ENCODE results near the gene HPS3. TPM values are rescaled to one million over a fixed set of nuclear protein-coding genes. Genes with fewer than 3 reads are reported as not detected.
A peak's percentile ranks its signal among the peaks of the same experiment; 100 is the strongest.

The HPS3 gene
- polyA plus RNA-seq, 1 of the 3 experiments (the other 2 are of a cell fraction), result 9.4 TPM

- 85% methylated on average over 2 of the region's 2 CpGs for WGBS (ENCODE audit: low lambda C conversion rate)
- H3K79me2 ChIP-seq (ENCODE audit: insufficient read depth), result peaks cover 94% of the 10 kb centered on the region
- H4K20me1 ChIP-seq (ENCODE audit: insufficient read depth), result no peaks in the 10 kb centered on the region
- no peak overlapping the region for H2AFZ ChIP-seq (ENCODE audit: low read depth)
- no peak overlapping the region for H3K4me2 ChIP-seq
- ChIA-PET CTCF (interaction anchor here (0.7 to 2.0 kb wide), 2 partner anchors 11 to 20 kb away, joined by 3 to 5 read pairs; no protein-coding TSS in a partner anchor), POLR2A (no interaction called here)
- peaks cover 4 to 16% of the 10 kb centered on the region in 2 experiments; a peak in 3 of 4 replicates for H3K4me1 ChIP-seq (ENCODE audit: control insufficient read depth in 1 of 2, insufficient read depth in 2 of 2, low read depth in 1 of 2, low read length in 1 of 2)
- H3K4me3 ChIP-seq (ENCODE audit: low read depth in 2 of 2, low read length in 1 of 2), result no peak overlapping the region
- no peaks in the 10 kb centered on the region for H3K27me3 ChIP-seq (ENCODE audit: insufficient read depth)
- H3K36me3 ChIP-seq (replicated peaks in 1 of 2; ENCODE audit: control insufficient read depth in 1 of 2, insufficient read depth in 2 of 2, low read length in 1 of 2), result peaks cover 12 to 53% of the 10 kb centered on the region in 2 experiments
- no peak for DNase-seq
- H3K9me2 ChIP-seq, result no peaks in the 10 kb centered on the region
- H3F3A ChIP-seq (replicated peaks; ENCODE audit: insufficient read depth), result peaks cover 16% of the 10 kb centered on the region
- H3K9me3 ChIP-seq, result no peaks in the 10 kb centered on the region
- TF ChIP-seq TAF1 (IDR thresholded peaks at IDR 0.05; ENCODE audit: borderline replicate concordance, low read depth, low read length), result no peak
- no peak for TF ChIP-seq EZH2phosphoT487 (IDR thresholded peaks at IDR 0.05; ENCODE audit: borderline replicate concordance, low read depth)
- no peak for TF ChIP-seq TCF12 (IDR thresholded peaks at IDR 0.05)
- no peak for TF ChIP-seq RXRA (IDR thresholded peaks at IDR 0.05; ENCODE audit: borderline replicate concordance, low read depth)
- H3K27ac ChIP-seq (ENCODE audit: low read depth in 2 of 2, low read length in 1 of 2), result peak overlapping the region in 1 of 2 experiments; percentile 53; a peak in 2 of 4 replicates
- no peak overlapping the region for H3K9ac ChIP-seq
Measured at GRCh38 chr3:149080699-149081091, 48.7 kb upstream of the HPS3 start.

- CTCF ChIA-PET, result no interaction called here
Measured at GRCh38 chr3:149081772-149082171, 47.7 kb upstream of the HPS3 start.

GRCh38 chr3:149085828-149086231 lies 43.6 kb upstream of the HPS3 start:
- H3K4me2 ChIP-seq, result peak overlapping the region; percentile 90
- H4K20me1 ChIP-seq (ENCODE audit: insufficient read depth), result no peaks in the 10 kb centered on the region
- no peak for TF ChIP-seq TAF1 (IDR thresholded peaks at IDR 0.05; ENCODE audit: borderline replicate concordance, low read depth, low read length)
- peak; percentile 3; the same call in 1 of the 2 replicates for TF ChIP-seq RCOR1 (IDR thresholded peaks at IDR 0.05; ENCODE audit: low read length)
- no peak for TF ChIP-seq RFX5 (IDR thresholded peaks at IDR 0.05; ENCODE audit: low read length)
- TF ChIP-seq RXRA (IDR thresholded peaks at IDR 0.05; ENCODE audit: borderline replicate concordance, low read depth), result no peak
- TF ChIP-seq FOXM1 (IDR thresholded peaks at IDR 0.05; ENCODE audit: low read depth), result no peak
- peak; percentile 45; the same call in 1 of the 2 replicates for TF ChIP-seq GATA2 (CRISPR knock-in tag; IDR thresholded peaks at IDR 0.05)
- TF ChIP-seq YY1 (IDR thresholded peaks at IDR 0.05; ENCODE audit: low read depth), result no peak
- no peak for TF ChIP-seq POLR2AphosphoS5 (IDR thresholded peaks at IDR 0.05; ENCODE audit: low read depth, low read length)
- TF ChIP-seq NFIC (IDR thresholded peaks at IDR 0.05; ENCODE audit: borderline replicate concordance), result no peak
- TF ChIP-seq MAX (IDR thresholded peaks at IDR 0.05; ENCODE audit: low read depth), result no peak
- TF ChIP-seq MXI1 (IDR thresholded peaks at IDR 0.05; ENCODE audit: low read depth, low read length), result peak; percentile 9; the same call in 1 of the 2 replicates
- H3K36me3 ChIP-seq (replicated peaks in 1 of 2; ENCODE audit: control insufficient read depth in 1 of 2, insufficient read depth in 2 of 2, low read length in 1 of 2), result peaks cover 8 to 29% of the 10 kb centered on the region in 2 experiments
- peak overlapping the region; percentile 67 for H3K9ac ChIP-seq
- no peak for DNase-seq
- H3K9me3 ChIP-seq, result no peaks in the 10 kb centered on the region
- peaks cover 4 to 8% of the 10 kb centered on the region in 2 experiments; a peak in 3 of 4 replicates for H3K4me1 ChIP-seq (ENCODE audit: control insufficient read depth in 1 of 2, insufficient read depth in 2 of 2, low read depth in 1 of 2, low read length in 1 of 2)
- POLR2A ChIA-PET, result no interaction called here
- peak overlapping the region; percentile 83 to 92 for H3K4me3 ChIP-seq (ENCODE audit: low read depth in 2 of 2, low read length in 1 of 2)
- peaks cover 3% of the 10 kb centered on the region for H3F3A ChIP-seq (replicated peaks; ENCODE audit: insufficient read depth)
- H3K27me3 ChIP-seq (ENCODE audit: insufficient read depth), result no peaks in the 10 kb centered on the region
- no peaks in the 10 kb centered on the region for H3K9me2 ChIP-seq
- H2AFZ ChIP-seq (ENCODE audit: low read depth), result peak overlapping the region; percentile 89
- H3K27ac ChIP-seq (ENCODE audit: low read depth in 2 of 2, low read length in 1 of 2), result peak overlapping the region; percentile 59 to 86
- CTCF ChIA-PET, result interaction anchor here (1.1 to 1.9 kb wide), 2 partner anchors 35 to 188 kb away, joined by 4 to 6 read pairs; no protein-coding TSS in a partner anchor
- H3K79me2 ChIP-seq (ENCODE audit: insufficient read depth), result peaks cover 52% of the 10 kb centered on the region
- under 1% methylated on average over 21 of the region's 21 CpGs for WGBS (ENCODE audit: low lambda C conversion rate)

More at GRCh38 chr3:149081772-149082171, 47.7 kb upstream of the HPS3 start:
- Histone ChIP-seq H3K9ac (no peak overlapping the region), H2AFZ (ENCODE audit: low read depth) (no peak overlapping the region), H3K79me2 (ENCODE audit: insufficient read depth) (peaks cover 90% of the 10 kb centered on the region), H4K20me1 (ENCODE audit: insufficient read depth) (no peaks in the 10 kb centered on the region), H3K9me3 (no peaks in the 10 kb centered on the region), H3F3A (replicated peaks; ENCODE audit: insufficient read depth) (peaks cover 16% of the 10 kb centered on the region), H3K9me2 (no peaks in the 10 kb centered on the region), H3K27me3 (ENCODE audit: insufficient read depth) (no peaks in the 10 kb centered on the region), H3K27ac (ENCODE audit: low read depth in 2 of 2, low read length in 1 of 2) (no peak overlapping the region), H3K36me3 (replicated peaks in 1 of 2; ENCODE audit: control insufficient read depth in 1 of 2, insufficient read depth in 2 of 2, low read length in 1 of 2) (peaks cover 8 to 47% of the 10 kb centered on the region in 2 experiments), H3K4me1 (ENCODE audit: control insufficient read depth in 1 of 2, insufficient read depth in 2 of 2, low read depth in 1 of 2, low read length in 1 of 2) (peaks cover 4 to 16% of the 10 kb centered on the region in 2 experiments; a peak in 3 of 4 replicates), H3K4me3 (ENCODE audit: low read depth in 2 of 2, low read length in 1 of 2) (no peak overlapping the region), H3K4me2 (no peak overlapping the region)
- 92% methylated on average over 1 of the region's 1 CpG for WGBS (ENCODE audit: low lambda C conversion rate)
- no peak for DNase-seq
- POLR2A ChIA-PET, result no interaction called here
- TF ChIP-seq TCF12 (IDR thresholded peaks at IDR 0.05), result no peak
- no peak for TF ChIP-seq RAD21 (IDR thresholded peaks at IDR 0.05; ENCODE audit: low read length)
- no peak for TF ChIP-seq SIN3A (IDR thresholded peaks at IDR 0.05; ENCODE audit: borderline replicate concordance, low read depth, low read length)
- no peak for TF ChIP-seq RFX5 (IDR thresholded peaks at IDR 0.05; ENCODE audit: low read length)
- TF ChIP-seq FOSL2 (IDR thresholded peaks at IDR 0.05; ENCODE audit: borderline replicate concordance, low read depth), result no peak
- TF ChIP-seq MEF2A (IDR thresholded peaks at IDR 0.05; ENCODE audit: borderline replicate concordance, low read depth), result no peak
- no peak for TF ChIP-seq CHD2 (IDR thresholded peaks at IDR 0.05; ENCODE audit: low read length, partially characterized antibody)
- TF ChIP-seq SMC3 (IDR thresholded peaks at IDR 0.05; ENCODE audit: low read depth, low read length), result no peak

Measured in SK-N-SH (cell line).